AG09309 (cell line): ENCODE measurements around the gene IQSEC3.
"Not testable (repeated sequence)": the region's sequence is repeated elsewhere in the genome, so short reads cannot be mapped to it uniquely, and the experiment has no call there.

Experiments
- DNase-seq: peaks from one replicate; pipeline ENCODE4 v3.0.0-alpha.2; 2010; ENCODE audit warnings: low read depth
- H3K4me3 ChIP-seq: 2 replicates; pipeline ENCODE4 v1.5.1; 2011; ENCODE audit warnings: mild to moderate bottlenecking, low read depth, low read length, moderate library complexity; ENCODE audit not compliant: control insufficient read depth
- TF ChIP-seq, protein P1 (sequence below): IDR thresholded peaks from 2 replicates; pipeline ENCODE4 v1.5.1; 2011; ENCODE audit warnings: mild to moderate bottlenecking, low read depth, low read length, inconsistent platforms; ENCODE audit not compliant: insufficient read depth, control insufficient read depth; ENCODE audit errors: missing control alignments

Gene IQSEC3

DNA sequence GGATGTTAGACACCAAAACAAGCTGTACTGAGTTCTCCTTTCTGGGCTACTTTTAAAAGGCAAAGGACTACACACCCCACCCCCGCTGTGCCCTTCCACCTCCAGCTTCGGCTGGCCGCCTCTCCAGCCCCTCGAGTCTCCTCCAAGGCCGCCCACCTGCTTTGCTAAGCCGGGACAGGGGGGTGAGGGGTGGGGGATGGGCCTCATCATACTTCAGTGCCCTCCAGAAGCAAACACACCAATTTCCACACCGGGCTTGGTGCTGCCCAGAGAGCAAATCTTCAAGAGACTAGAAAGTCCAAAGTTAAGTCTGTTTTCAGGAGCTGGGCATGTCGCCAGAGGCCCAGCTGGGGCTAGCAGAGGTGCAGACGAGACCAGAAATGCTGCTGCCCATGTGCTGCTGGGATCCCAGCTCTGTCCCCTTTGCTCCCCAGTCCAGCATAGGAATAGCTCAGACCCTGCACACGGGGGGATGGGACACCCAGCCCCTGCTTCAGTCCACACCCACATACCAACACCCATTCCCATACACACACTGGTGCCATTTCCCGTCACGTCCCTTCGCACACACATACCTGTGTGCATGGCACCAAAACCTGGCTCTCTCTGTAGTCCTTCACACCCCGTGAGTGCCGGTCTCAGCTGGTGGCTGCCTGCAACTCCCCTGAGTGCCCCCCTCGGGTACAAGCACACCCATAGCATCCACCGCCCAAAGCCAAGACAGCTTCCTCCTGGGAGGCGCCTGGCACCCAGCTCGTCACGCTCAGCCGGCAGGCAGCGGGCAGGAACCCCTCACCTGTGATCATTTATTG, 146.4 kb downstream of the IQSEC3 start:
- TF ChIP-seq, protein P1, sequence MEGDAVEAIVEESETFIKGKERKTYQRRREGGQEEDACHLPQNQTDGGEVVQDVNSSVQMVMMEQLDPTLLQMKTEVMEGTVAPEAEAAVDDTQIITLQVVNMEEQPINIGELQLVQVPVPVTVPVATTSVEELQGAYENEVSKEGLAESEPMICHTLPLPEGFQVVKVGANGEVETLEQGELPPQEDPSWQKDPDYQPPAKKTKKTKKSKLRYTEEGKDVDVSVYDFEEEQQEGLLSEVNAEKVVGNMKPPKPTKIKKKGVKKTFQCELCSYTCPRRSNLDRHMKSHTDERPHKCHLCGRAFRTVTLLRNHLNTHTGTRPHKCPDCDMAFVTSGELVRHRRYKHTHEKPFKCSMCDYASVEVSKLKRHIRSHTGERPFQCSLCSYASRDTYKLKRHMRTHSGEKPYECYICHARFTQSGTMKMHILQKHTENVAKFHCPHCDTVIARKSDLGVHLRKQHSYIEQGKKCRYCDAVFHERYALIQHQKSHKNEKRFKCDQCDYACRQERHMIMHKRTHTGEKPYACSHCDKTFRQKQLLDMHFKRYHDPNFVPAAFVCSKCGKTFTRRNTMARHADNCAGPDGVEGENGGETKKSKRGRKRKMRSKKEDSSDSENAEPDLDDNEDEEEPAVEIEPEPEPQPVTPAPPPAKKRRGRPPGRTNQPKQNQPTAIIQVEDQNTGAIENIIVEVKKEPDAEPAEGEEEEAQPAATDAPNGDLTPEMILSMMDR = no peak
- no peak overlapping the region for H3K4me3 ChIP-seq
- DNase-seq = no peak

DNA sequence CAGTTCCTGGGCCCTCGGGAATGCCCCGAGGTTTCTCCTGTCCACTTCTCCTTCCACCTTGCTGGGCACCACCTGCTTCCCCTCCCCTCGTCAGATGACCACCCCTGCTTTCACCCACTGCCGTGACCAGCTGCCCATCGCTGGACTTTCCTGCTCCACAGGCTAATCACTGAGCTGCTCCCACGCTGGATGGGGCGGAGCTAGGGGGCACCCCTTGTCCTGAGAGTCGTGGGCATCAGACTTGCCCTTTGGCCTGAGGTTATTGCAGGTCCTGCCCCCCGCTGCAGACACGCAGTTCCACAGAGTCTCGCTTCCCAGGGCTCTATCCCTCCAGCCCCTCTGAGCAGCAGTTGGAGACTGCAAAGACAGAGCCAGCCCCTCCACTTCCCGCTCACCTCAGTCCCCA, 147.0 kb downstream of the IQSEC3 start:
- no peak for DNase-seq
- H3K4me3 ChIP-seq = no peak overlapping the region
- TF ChIP-seq, protein P1 = no peak

DNA sequence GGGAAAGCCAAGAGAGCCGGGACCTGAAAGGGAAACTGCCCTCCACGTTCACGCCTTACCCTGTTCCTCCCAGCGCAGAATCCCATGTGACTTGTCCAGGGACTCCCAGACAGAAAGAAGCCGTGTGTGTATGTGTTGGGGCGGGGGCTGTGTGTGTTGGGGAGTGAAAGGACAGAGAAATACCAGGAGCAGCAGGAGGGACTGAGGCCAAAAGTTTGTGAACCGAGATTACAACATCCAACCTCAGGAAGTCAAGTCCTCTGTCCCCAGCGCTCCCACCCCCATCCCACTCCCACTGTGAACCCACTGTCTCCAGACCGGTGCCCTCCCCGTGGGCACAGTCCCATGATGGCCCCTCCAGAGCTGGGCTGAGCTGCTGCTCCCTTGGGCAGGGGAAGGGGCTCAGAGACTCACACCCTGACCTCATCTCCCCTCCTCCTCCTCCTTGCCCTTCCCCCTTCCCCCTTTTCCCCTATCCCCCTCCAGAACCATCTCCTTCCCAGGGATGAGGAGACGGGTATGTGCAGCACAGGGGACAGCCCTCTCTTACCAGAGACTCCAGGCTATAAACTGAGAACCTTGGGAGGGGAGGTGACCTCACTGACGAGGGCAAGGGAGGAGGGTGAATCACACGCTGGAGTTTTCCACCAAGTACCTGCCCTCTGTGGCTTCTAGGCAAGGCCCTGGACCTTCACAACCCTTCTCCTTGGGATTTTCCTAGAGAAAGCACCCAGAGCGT, 147.6 kb downstream of the IQSEC3 start, which contains the start of gene SLC6A12:
TSS of gene SLC6A12 (minus strand) at position 155 of the 739 bp plus-strand sequence. CDS start 4,171 bp downstream, outside the sequence.
- TF ChIP-seq, protein P1 = no peak
- no peak within 1 kb of the TSS for H3K4me3 ChIP-seq
- no peak for DNase-seq

DNA sequence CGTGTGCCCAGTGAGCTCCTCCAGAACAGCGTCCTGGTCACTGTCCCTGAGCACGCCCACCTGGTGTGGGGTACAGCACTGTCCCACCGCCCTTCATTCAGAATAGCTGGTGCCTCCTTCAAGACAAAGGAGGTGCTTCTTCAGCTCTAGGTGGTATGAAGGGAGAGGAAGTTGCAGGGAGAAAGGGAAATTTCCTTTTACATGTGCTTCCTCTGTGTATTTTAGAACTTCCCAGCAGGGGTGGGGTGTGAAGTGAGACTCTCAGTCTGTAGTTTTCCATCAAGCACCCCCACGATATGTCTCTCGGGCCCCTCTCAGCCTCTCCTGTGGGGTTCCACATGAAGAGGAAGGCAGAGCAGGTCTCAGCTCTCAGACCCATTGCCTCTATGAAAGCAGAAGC, 148.5 kb downstream of the IQSEC3 start:
- TF ChIP-seq, protein P1 = no peak
- DNase-seq = no peak
- no peak overlapping the region for H3K4me3 ChIP-seq

DNA sequence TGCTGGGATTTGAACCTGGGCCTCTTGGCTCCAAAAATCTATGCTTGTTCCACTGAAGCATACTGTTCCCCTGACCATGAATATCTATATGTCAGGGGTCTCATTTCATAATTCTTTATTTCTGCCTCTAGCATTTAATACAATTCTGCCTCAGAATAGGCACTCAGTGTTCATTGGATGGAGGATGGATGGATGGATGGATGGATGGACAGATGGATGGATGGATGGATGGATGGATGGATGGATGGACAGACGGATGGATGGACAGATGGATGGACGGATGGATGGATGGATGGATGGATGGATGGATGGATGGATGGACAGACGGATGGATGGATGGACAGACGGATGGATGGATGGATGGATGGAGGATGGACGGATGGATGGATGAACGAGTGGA, 150.5 kb downstream of the IQSEC3 start:
- not testable (repeated sequence) for H3K4me3 ChIP-seq, DNase-seq

DNA sequence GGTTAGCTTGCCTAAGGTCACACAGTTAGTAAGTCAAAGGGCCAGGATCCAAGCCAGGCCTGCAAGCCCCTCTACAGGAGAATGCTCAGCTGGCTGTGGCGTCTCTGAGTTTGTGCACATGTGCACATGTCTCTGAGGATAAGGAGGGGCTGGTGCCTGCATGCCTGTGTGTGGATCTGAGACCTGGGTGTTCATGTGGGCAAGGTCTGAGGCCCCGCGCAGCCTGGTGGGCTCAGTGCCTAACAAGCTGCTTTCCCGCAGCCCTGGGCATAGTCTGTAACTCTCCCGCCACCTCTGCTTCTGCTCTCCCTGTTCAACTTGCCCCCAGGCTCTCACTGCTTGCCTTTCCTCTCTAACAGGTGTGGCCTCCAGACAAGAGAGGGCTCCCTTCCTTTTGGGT, 151.7 kb downstream of the IQSEC3 start:
- TF ChIP-seq, protein P1 = no peak
- H3K4me3 ChIP-seq = no peak overlapping the region
- no peak for DNase-seq
